Neural progenitor cell (in vitro differentiated cells): Measurements from ENCODE around the gene CDH12. TPM values are rescaled to one million over a fixed set of nuclear protein-coding genes. Genes with fewer than 3 reads are reported as not detected.

Experiments used
- DNase-seq: peaks from one replicate; pipeline ENCODE4 v3.0.0-alpha.2; 2016; ENCODE audit warnings: low spot score
- H2AFZ ChIP-seq: fragments of 200-600 bp; sonication (generic); replicated peaks from 2 replicates; pipeline ENCODE4 v1.6.1; 2016; ENCODE audit warnings: antibody characterized with exemption
- H3F3A ChIP-seq: fragments of 200-600 bp; sonication (generic); 2 replicates; pipeline ENCODE4 v1.6.1; 2016; ENCODE audit warnings: antibody characterized with exemption, low read depth
- H3K27ac ChIP-seq: fragments of 200-600 bp; sonication (generic); 2 replicates; pipeline ENCODE4 v1.5.1; 2016; ENCODE audit warnings: mild to moderate bottlenecking
- H3K27me3 ChIP-seq: fragments of 200-600 bp; sonication (generic); 2 replicates; pipeline ENCODE4 v1.6.1; 2016; ENCODE audit warnings: mild to moderate bottlenecking, moderate library complexity
- H3K36me3 ChIP-seq: fragments of 200-600 bp; sonication (generic); 2 replicates; pipeline ENCODE4 v1.5.1; 2016
- H3K4me1 ChIP-seq: fragments of 200-600 bp; sonication (generic); 2 replicates; pipeline ENCODE4 v1.6.1; 2016; ENCODE audit warnings: mixed run types
- H3K4me2 ChIP-seq: fragments of 200-600 bp; sonication (generic); 2 replicates; pipeline ENCODE4 v1.6.1; 2016
- H3K4me3 ChIP-seq: fragments of 200-600 bp; sonication (generic); 2 replicates; pipeline ENCODE4 v1.5.1; 2016
- H3K79me2 ChIP-seq: fragments of 200-600 bp; sonication (generic); 2 replicates; pipeline ENCODE4 v1.6.1; 2016; ENCODE audit warnings: low read depth
- H3K9ac ChIP-seq: fragments of 200-600 bp; sonication (generic); 2 replicates; pipeline ENCODE4 v1.6.1; 2016
- H3K9me3 ChIP-seq: fragments of 200-600 bp; sonication (generic); 2 replicates; pipeline ENCODE4 v1.5.1; 2016; ENCODE audit warnings: low read depth
- H4K20me1 ChIP-seq: fragments of 200-600 bp; sonication (generic); 2 replicates; pipeline ENCODE4 v1.6.1; 2016; ENCODE audit warnings: low read depth
- H3K27ac Mint-ChIP-seq: 3 replicates; pipeline ENCODE4 v1.8.0; 2021; ENCODE audit warnings: mixed read lengths
- H3K27me3 Mint-ChIP-seq: 2 replicates; pipeline ENCODE4 v1.8.0; 2022; ENCODE audit warnings: low read depth, mild to moderate bottlenecking, inconsistent platforms, moderate library complexity, mixed read lengths; ENCODE audit not compliant: insufficient read depth
- H3K36me3 Mint-ChIP-seq: 3 replicates; pipeline ENCODE4 v1.8.0; 2021; ENCODE audit warnings: mixed read lengths
- H3K4me1 Mint-ChIP-seq: 3 replicates; pipeline ENCODE4 v1.8.0; 2021; ENCODE audit warnings: mixed read lengths
- H3K4me3 Mint-ChIP-seq: 3 replicates; pipeline ENCODE4 v1.8.0; 2021; ENCODE audit warnings: mild to moderate bottlenecking, moderate library complexity, mixed read lengths
- H3K9me3 Mint-ChIP-seq: 3 replicates; pipeline ENCODE4 v1.8.0; 2020; ENCODE audit warnings: mixed read lengths
- EZH2 ChIP-seq: fragments of 200-600 bp; sonication (generic); IDR thresholded peaks from 2 replicates; pipeline ENCODE4 v1.6.1; 2017; ENCODE audit warnings: antibody characterized with exemption, mild to moderate bottlenecking, moderate library complexity
- EZH2phosphoT487 ChIP-seq: fragments of 200-600 bp; sonication (generic); IDR thresholded peaks from 2 replicates; pipeline ENCODE4 v1.6.1; 2017; ENCODE audit warnings: antibody characterized with exemption
- total RNA-seq: library from RNA; depleted of rRNA; stranded (reverse); fragments of >200 nt; gene quantifications from 2 replicates; pipeline ENCODE4 v1.2.3, GENCODE V29; 2015; ENCODE audit warnings: low replicate concordance
- TF ChIP-seq, protein P1 (sequence below): fragments of 200-600 bp; sonication (generic); IDR thresholded peaks from 2 replicates; pipeline ENCODE4 v1.5.1; 2017; ENCODE audit warnings: antibody characterized with exemption, mild to moderate bottlenecking

Gene CDH12
- total RNA-seq, 1 donor from 2014 or later, result not detected

GRCh38 chr5:22693121-22693520, 160.0 kb downstream of the CDH12 start:
- Histone ChIP-seq H3K27me3 (no peaks in the 10 kb centered on the region), H3K9me3 (no peaks in the 10 kb centered on the region), H2AFZ (no peak overlapping the region), H3K4me1 (no peaks in the 10 kb centered on the region), H3F3A (no peaks in the 10 kb centered on the region), H3K27ac (no peak overlapping the region), H3K79me2 (no peaks in the 10 kb centered on the region), H3K36me3 (no peaks in the 10 kb centered on the region), H3K4me3 (no peak overlapping the region), H4K20me1 (no peaks in the 10 kb centered on the region), H3K9ac (no peak overlapping the region), H3K4me2 (no peak overlapping the region)
- H3K9me3 Mint-ChIP-seq, result no peaks in the 10 kb centered on the region
- H3K36me3 Mint-ChIP-seq, result no peaks in the 10 kb centered on the region
- no peak for DNase-seq
- no peak overlapping the region for H3K27ac Mint-ChIP-seq
- H3K4me3 Mint-ChIP-seq, result no peak overlapping the region
- H3K4me1 Mint-ChIP-seq, result no peaks in the 10 kb centered on the region
- TF ChIP-seq EZH2 (no peak), EZH2phosphoT487 (no peak)
- TF ChIP-seq, protein P1, sequence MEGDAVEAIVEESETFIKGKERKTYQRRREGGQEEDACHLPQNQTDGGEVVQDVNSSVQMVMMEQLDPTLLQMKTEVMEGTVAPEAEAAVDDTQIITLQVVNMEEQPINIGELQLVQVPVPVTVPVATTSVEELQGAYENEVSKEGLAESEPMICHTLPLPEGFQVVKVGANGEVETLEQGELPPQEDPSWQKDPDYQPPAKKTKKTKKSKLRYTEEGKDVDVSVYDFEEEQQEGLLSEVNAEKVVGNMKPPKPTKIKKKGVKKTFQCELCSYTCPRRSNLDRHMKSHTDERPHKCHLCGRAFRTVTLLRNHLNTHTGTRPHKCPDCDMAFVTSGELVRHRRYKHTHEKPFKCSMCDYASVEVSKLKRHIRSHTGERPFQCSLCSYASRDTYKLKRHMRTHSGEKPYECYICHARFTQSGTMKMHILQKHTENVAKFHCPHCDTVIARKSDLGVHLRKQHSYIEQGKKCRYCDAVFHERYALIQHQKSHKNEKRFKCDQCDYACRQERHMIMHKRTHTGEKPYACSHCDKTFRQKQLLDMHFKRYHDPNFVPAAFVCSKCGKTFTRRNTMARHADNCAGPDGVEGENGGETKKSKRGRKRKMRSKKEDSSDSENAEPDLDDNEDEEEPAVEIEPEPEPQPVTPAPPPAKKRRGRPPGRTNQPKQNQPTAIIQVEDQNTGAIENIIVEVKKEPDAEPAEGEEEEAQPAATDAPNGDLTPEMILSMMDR, result no peak
- H3K27me3 Mint-ChIP-seq, result no peaks in the 10 kb centered on the region

- no peak overlapping the region for H3K4me2 ChIP-seq
Observed at GRCh38 chr5:22683050-22683449, 170.1 kb downstream of the CDH12 start.

DNA sequence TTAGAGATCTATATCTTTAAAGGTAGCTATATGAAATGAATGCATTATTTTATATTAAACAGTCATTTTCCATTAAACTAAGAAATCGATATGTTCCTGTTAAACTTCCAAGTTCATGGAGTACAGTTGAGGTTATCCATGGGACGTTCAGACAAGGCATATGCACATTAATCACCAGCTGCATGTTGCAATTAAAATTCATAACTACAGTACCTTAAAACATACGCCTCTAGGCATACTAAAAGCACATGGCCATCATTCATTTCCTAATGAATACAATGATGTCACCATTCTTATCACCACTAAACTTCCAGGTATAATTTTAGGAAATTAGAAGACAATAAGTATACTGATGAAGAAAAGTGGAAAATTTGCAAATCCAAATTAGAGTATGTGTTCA, 174.3 kb downstream of the CDH12 start:
- Histone ChIP-seq H3K79me2 (no peaks in the 10 kb centered on the region), H3K9ac (no peak overlapping the region), H3K4me2 (no peak overlapping the region), H3K9me3 (no peaks in the 10 kb centered on the region), H3F3A (no peaks in the 10 kb centered on the region), H2AFZ (no peak overlapping the region), H3K4me1 (no peaks in the 10 kb centered on the region), H4K20me1 (no peaks in the 10 kb centered on the region), H3K4me3 (no peak overlapping the region), H3K36me3 (no peaks in the 10 kb centered on the region), H3K27me3 (no peaks in the 10 kb centered on the region), H3K27ac (no peak overlapping the region)
- no peak for DNase-seq
- H3K27me3 Mint-ChIP-seq, result no peaks in the 10 kb centered on the region
- no peak for TF ChIP-seq EZH2phosphoT487
- TF ChIP-seq, protein P1, result no peak
- no peak for TF ChIP-seq EZH2
- H3K27ac Mint-ChIP-seq, result no peak overlapping the region
- H3K4me1 Mint-ChIP-seq, result no peaks in the 10 kb centered on the region
- H3K9me3 Mint-ChIP-seq, result no peaks in the 10 kb centered on the region
- no peaks in the 10 kb centered on the region for H3K36me3 Mint-ChIP-seq
- no peak overlapping the region for H3K4me3 Mint-ChIP-seq

More at GRCh38 chr5:22683050-22683449, 170.1 kb downstream of the CDH12 start:
- no peak for TF ChIP-seq EZH2
- TF ChIP-seq EZH2phosphoT487, result no peak
- TF ChIP-seq, protein P1, result no peak
- Mint-ChIP-seq H3K4me3 (no peak overlapping the region), H3K27me3 (no peaks in the 10 kb centered on the region), H3K9me3 (no peaks in the 10 kb centered on the region), H3K36me3 (no peaks in the 10 kb centered on the region), H3K27ac (no peak overlapping the region), H3K4me1 (no peaks in the 10 kb centered on the region)
- Histone ChIP-seq H3K36me3 (no peaks in the 10 kb centered on the region), H3K27me3 (no peaks in the 10 kb centered on the region), H3K9me3 (no peaks in the 10 kb centered on the region), H3F3A (no peaks in the 10 kb centered on the region), H4K20me1 (no peaks in the 10 kb centered on the region), H2AFZ (no peak overlapping the region), H3K4me1 (no peaks in the 10 kb centered on the region), H3K4me3 (no peak overlapping the region), H3K9ac (no peak overlapping the region), H3K79me2 (no peaks in the 10 kb centered on the region), H3K27ac (no peak overlapping the region)
- no peak for DNase-seq
